Activated B cell treated with CpG ODN at 0.5 μM for 24 hours (primary cell): ENCODE data around the gene OMG. TPM values are rescaled to one million over a fixed set of nuclear protein-coding genes. Genes with fewer than 3 reads are reported as not detected.

Experiments used
- ATAC-seq: fragments of 200-7000 bp; cut with Tn5 transposase; one replicate; pipeline ENCODE4 v1.10.0; 2021; ENCODE audit warnings: low read depth, mild to moderate bottlenecking, moderate library complexity
- CTCF ChIA-PET: fragments of 350-600 bp; sonication (Branson Sonifier 250); formaldehyde crosslinking; loops from one replicate; lab custom pipeline; 2021; ENCODE audit warnings: antibody characterized with exemption; lab: Charles Lee
- POLR2A ChIA-PET: fragments of 350-600 bp; sonication (Branson Sonifier 250); formaldehyde crosslinking; loops from one replicate; lab custom pipeline; 2021; ENCODE audit warnings: antibody characterized with exemption; lab: Charles Lee
- DNase-seq: peaks from one replicate; pipeline ENCODE4 v3.0.0; 2022
- H3K27ac Mint-ChIP-seq: one replicate; pipeline ENCODE4 v1.8.0; 2020; ENCODE audit warnings: mixed read lengths
- H3K27me3 Mint-ChIP-seq: one replicate; pipeline ENCODE4 v1.8.0; 2021; ENCODE audit warnings: mixed read lengths
- H3K36me3 Mint-ChIP-seq: one replicate; pipeline ENCODE4 v1.8.0; 2021; ENCODE audit warnings: low read depth, mixed read lengths
- H3K4me1 Mint-ChIP-seq: one replicate; pipeline ENCODE4 v1.8.0; 2021; ENCODE audit warnings: mixed read lengths
- H3K4me3 Mint-ChIP-seq: one replicate; pipeline ENCODE4 v1.8.0; 2020; ENCODE audit warnings: mild to moderate bottlenecking, mixed read lengths
- H3K9me3 Mint-ChIP-seq: one replicate; pipeline ENCODE4 v1.8.0; 2020; ENCODE audit warnings: mixed read lengths
- CTCF ChIP-seq: fragments of 200-600 bp; IDR thresholded peaks from one replicate; pipeline ENCODE4 v1.8.0; 2022; ENCODE audit warnings: antibody characterized with exemption, mild to moderate bottlenecking
- intact Hi-C: fragments of 100-400 bp; cut with micrococcal nuclease; formaldehyde crosslinking; loops from one replicate; pipeline ENCODE4 v1.15.1; 2024
- total RNA-seq: library from RNA; stranded (reverse); gene quantifications from 2 replicates; pipeline ENCODE4 v1.2.3, GENCODE V29; 2022

Gene OMG
- total RNA-seq, 1 donor from 2014 or later: 0.16 TPM

DNA sequence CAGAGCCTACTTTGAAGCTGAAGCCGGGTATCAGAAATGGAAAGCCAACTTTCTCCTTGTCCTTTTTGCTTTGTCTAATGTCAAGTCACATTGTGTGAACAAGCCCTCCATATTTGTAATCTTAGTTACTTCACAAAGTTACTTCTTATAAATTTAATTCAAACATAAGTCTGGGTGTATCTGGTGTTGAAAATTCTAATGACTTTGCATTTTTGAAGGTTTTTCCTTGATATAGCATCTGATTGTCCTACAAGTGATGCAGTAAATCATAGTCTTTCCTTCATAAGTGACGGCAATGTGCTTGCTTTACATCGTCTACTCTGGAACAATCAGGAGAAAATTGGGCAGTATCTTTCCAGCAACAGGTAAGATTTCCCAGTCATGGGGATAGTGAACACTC lies 36.9 kb downstream of the OMG start:
- ATAC-seq (no peak), DNase-seq (no peak)
- ChIA-PET CTCF (no interaction called here), POLR2A (no interaction called here)
- peaks cover 13% of the 10 kb centered on the region for H3K36me3 Mint-ChIP-seq
- intact Hi-C loops: loop anchor here (10.0 kb wide), 1 partner anchor 65 kb away; the partner anchor contains the start of gene EVI2A
- H3K4me1 Mint-ChIP-seq: no peaks in the 10 kb centered on the region
- H3K9me3 Mint-ChIP-seq: no peaks in the 10 kb centered on the region
- no peak overlapping the region for H3K4me3 Mint-ChIP-seq
- no peak overlapping the region for H3K27ac Mint-ChIP-seq
- H3K27me3 Mint-ChIP-seq: no peaks in the 10 kb centered on the region
- no peak for TF ChIP-seq CTCF

- Mint-ChIP-seq H3K27ac (no peak overlapping the region), H3K36me3 (peaks cover 13% of the 10 kb centered on the region), H3K4me1 (no peaks in the 10 kb centered on the region), H3K4me3 (no peak overlapping the region), H3K9me3 (no peaks in the 10 kb centered on the region), H3K27me3 (no peaks in the 10 kb centered on the region)
- DNase-seq (no peak), ATAC-seq (no peak)
- intact Hi-C loops: no loop called here
- TF ChIP-seq CTCF: no peak
- ChIA-PET CTCF (no interaction called here), POLR2A (no interaction called here)
Observed at GRCh38 chr17:31256936-31257335, 40.1 kb downstream of the OMG start.

DNA sequence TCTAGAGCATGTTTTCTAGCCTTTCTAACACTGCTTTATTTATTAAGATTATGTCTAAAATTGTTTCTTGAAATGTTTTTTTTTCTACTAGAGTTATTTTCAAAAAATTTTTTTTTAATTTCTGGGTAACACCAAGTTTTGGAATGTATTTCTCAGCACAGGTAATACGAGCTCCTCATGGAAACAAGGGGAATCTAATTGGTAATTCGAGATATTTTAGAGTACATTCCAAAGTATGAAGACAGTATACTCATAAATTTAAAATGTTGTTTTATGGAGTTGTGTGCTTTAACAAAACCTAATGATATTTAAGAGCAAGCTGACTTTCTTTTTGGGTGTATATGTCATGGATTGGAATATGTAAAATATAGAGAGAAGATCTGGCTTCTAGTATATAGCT lies 42.4 kb downstream of the OMG start:
- intact Hi-C loops: no loop called here
- H3K9me3 Mint-ChIP-seq: no peaks in the 10 kb centered on the region
- ChIA-PET CTCF (interaction anchor here (1.5 kb wide), 1 partner anchor 118 kb away, joined by 3 read pairs; no protein-coding TSS in a partner anchor), POLR2A (no interaction called here)
- H3K4me1 Mint-ChIP-seq: peaks cover 13% of the 10 kb centered on the region
- H3K36me3 Mint-ChIP-seq: no peaks in the 10 kb centered on the region
- ATAC-seq (no peak), DNase-seq (no peak)
- H3K27ac Mint-ChIP-seq: no peak overlapping the region
- no peaks in the 10 kb centered on the region for H3K27me3 Mint-ChIP-seq
- H3K4me3 Mint-ChIP-seq: no peak overlapping the region
- TF ChIP-seq CTCF: no peak

GRCh38 chr17:31252741-31253140 lies 44.3 kb downstream of the OMG start:
- peaks cover 16% of the 10 kb centered on the region for H3K4me1 Mint-ChIP-seq
- peaks cover 1% of the 10 kb centered on the region for H3K36me3 Mint-ChIP-seq
- TF ChIP-seq CTCF: no peak
- no peak overlapping the region for H3K4me3 Mint-ChIP-seq
- intact Hi-C loops: no loop called here
- CTCF ChIA-PET: interaction anchor here (1.5 to 1.7 kb wide), 2 partner anchors 37 to 120 kb away, joined by 3 to 5 read pairs; no protein-coding TSS in a partner anchor
- no peaks in the 10 kb centered on the region for H3K27me3 Mint-ChIP-seq
- H3K9me3 Mint-ChIP-seq: no peaks in the 10 kb centered on the region
- no peak for ATAC-seq
- H3K27ac Mint-ChIP-seq: no peak overlapping the region
- POLR2A ChIA-PET: no interaction called here
- DNase-seq: no peak

DNA sequence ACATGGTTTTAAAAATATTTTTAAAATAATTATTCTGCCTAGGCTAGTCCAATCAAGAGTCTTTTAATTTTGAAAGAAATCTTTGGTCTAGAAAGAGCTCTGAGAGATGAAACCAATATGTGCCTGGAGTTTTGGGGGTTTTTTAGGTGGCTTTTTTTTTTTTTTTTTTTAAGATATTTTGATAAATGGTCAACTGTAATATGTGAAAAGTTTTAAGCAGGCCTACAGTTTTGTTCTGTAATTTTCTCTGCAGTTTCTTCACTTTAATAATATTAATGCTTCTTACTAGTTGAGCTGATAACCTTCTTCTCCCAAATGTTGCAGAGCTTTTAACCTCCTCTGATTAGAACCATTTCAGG lies 45.1 kb downstream of the OMG start:
- intact Hi-C loops: no loop called here
- DNase-seq (no peak), ATAC-seq (no peak)
- H3K9me3 Mint-ChIP-seq: no peaks in the 10 kb centered on the region
- H3K27me3 Mint-ChIP-seq: no peaks in the 10 kb centered on the region
- H3K36me3 Mint-ChIP-seq: peaks cover 1% of the 10 kb centered on the region
- CTCF ChIA-PET: interaction anchor here (1.5 to 1.7 kb wide), 2 partner anchors 36 to 121 kb away, joined by 3 to 5 read pairs; no protein-coding TSS in a partner anchor
- H3K27ac Mint-ChIP-seq: no peak overlapping the region
- H3K4me3 Mint-ChIP-seq: no peak overlapping the region
- POLR2A ChIA-PET: interaction anchor here (0.8 kb wide), 1 partner anchor 68 kb away, joined by 3 read pairs; no protein-coding TSS in a partner anchor
- peaks cover 16% of the 10 kb centered on the region for H3K4me1 Mint-ChIP-seq
- TF ChIP-seq CTCF: no peak
